ENCODE results near the gene NHS.

NHS gene

GRCh38 chrX:17368002-17368401, 7.0 kb upstream of the NHS start:
- TF ChIP-seq CTCF (IDR thresholded peaks at IDR 0.05; ENCODE audit: borderline replicate concordance, control extremely low read depth, extremely low read depth, insufficient read depth, missing control alignments): no peak
- no peak for DNase-seq (ENCODE audit: low spot score)
- in situ Hi-C loops (cut with MboI; ENCODE audit: low sequenced_read_pairs, unreplicated experiment): no loop called here

GRCh38 chrX:17369309-17369708, 5.7 kb upstream of the NHS start:
- in situ Hi-C loops (cut with MboI; ENCODE audit: low sequenced_read_pairs, unreplicated experiment): no loop called here
- DNase-seq (ENCODE audit: low spot score): no peak
- no peak for TF ChIP-seq CTCF (IDR thresholded peaks at IDR 0.05; ENCODE audit: borderline replicate concordance, control extremely low read depth, extremely low read depth, insufficient read depth, missing control alignments)

- in situ Hi-C loops (cut with MboI; ENCODE audit: low sequenced_read_pairs, unreplicated experiment): no loop called here
- TF ChIP-seq CTCF (IDR thresholded peaks at IDR 0.05; ENCODE audit: borderline replicate concordance, control extremely low read depth, extremely low read depth, insufficient read depth, missing control alignments): no peak
- DNase-seq (ENCODE audit: low spot score): no peak
These were observed 4.8 kb upstream of the NHS start for GRCh38 chrX:17370191-17370590.

- no peak for TF ChIP-seq CTCF (IDR thresholded peaks at IDR 0.05; ENCODE audit: borderline replicate concordance, control extremely low read depth, extremely low read depth, insufficient read depth, missing control alignments)
- no peak for DNase-seq (ENCODE audit: low spot score)
- in situ Hi-C loops (cut with MboI; ENCODE audit: low sequenced_read_pairs, unreplicated experiment): no loop called here
These were observed 2.9 kb upstream of the NHS start for GRCh38 chrX:17372052-17372451.

- in situ Hi-C loops (cut with MboI; ENCODE audit: low sequenced_read_pairs, unreplicated experiment): no loop called here
- DNase-seq (ENCODE audit: low spot score): no peak
- no peak for TF ChIP-seq CTCF (IDR thresholded peaks at IDR 0.05; ENCODE audit: borderline replicate concordance, control extremely low read depth, extremely low read depth, insufficient read depth, missing control alignments)
These were observed 1.7 kb upstream of the NHS start for GRCh38 chrX:17373337-17373736.

- TF ChIP-seq CTCF (IDR thresholded peaks at IDR 0.05; ENCODE audit: borderline replicate concordance, control extremely low read depth, extremely low read depth, insufficient read depth, missing control alignments): no peak
- in situ Hi-C loops (cut with MboI; ENCODE audit: low sequenced_read_pairs, unreplicated experiment): no loop called here
- DNase-seq (ENCODE audit: low spot score): no peak
These were observed 302 bp downstream of the NHS start for GRCh38 chrX:17375367-17375636.

All from GM13976 (cell line).